Muscle of arm (tissue), 12 donors: ENCODE measurements around the gene MEF2B. TPM values are rescaled to one million over a fixed set of nuclear protein-coding genes. Genes with fewer than 3 reads are reported as not detected.
"Not testable (repeated sequence)": the region's sequence is repeated elsewhere in the genome, so short reads cannot be mapped to it uniquely, and the experiment has no call there.

Experiments used
- DNase-seq: peaks from one replicate; pipeline ENCODE4 v3.0.0-alpha.2; 2013
- polyA plus RNA-seq, 12 donors: library from polyadenylated mRNA; unstranded; fragments of 120-200 nt; gene quantifications; one replicate each; pipeline ENCODE4 v1.2.1, GENCODE V29; 2013; ENCODE audit not compliant: insufficient read length in 12 of 12

The MEF2B gene
- polyA plus RNA-seq, 12 donors = 0.66 to 3.4 (median 1.5) TPM; not detected in 2

DNA sequence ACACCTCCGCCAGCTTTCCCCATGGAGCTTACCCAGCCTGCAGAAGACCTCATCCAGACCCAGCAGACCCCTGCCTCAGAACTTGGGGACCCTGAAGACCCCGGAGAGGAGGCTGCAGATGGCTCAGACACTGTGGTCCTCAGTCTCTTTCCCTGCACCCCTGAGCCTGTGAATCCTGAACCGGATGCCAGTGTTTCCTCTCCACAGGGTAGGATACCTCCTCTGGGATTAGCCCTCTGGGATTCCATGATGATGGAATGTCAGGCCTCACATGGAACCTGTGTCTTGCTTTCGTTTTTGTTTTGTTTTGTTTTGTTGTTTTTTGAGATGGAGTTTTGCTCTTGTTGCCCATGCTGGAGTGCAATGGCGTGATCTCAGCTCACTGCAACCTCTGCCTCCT, 23.9 kb upstream of the MEF2B start:
- DNase-seq = no peak

DNA sequence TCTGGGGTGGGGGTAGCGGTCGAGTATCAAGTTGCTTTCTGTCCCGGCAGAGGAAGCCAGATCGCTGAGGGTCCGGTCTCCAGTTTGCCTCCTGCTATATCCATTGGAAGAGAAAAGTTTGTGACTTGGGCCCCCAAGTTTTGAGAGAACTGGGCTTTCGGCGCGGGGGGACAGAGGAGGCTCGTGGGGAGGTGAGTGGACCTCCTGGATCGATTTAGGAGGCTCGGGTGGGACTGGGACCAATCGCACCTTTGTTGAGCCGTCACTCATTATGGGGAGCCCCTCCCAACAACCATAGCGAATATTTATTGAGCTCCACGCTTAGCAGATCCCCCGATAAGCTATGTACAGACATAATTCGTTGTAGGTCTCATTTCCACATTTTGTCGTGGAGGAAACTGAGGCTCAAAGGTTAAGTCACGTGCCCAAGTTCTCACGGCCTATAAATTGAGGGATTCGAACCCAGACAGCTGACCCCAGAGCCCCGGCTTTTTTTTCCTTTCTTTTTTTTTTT, 22.9 kb upstream of the MEF2B start:
- DNase-seq = no peak

DNA sequence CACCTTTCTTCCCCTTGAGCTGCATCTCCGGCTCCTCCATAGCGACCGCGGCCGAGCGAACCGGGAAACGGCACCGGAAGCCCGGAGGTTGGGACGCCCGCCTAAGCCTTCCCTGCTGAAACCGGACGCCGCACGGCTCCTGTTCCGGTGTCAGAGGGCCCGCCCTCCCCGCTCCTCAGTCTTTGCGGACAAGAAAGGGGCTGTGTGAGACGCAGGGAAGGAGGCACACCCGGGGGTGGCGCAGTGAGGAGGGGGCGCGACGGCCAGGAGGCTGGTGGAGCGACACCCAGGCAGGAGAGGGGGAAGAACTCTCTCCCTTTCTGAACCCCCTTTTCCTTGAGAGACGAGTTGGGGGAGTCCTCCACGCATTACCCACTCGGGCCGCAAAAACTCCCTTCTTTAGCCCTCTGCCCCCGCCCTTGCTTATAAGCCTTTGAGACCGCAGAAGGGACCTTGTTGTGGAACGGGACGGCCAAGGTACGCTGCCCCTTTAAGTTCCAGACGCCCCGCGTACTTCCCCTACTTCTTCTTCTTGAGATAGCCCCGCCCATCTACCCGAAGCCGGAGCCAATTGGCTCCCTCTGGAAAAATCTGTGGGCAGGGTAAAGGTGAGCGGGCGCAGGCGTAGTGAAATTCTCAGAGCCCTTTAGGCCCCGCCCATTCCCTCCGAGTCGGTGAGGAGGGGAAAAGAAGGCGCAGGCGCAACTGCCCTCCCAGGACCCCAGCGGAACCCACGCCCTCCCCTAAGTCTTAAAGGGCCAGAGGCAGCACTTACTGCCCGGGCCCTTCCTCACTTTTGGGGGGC, 22.2 kb upstream of the MEF2B start, which contains the start of the genes BORCS8 and RFXANK:
BORCS8 (minus strand) TSS at position 75 of the 805 bp plus-strand sequence; CDS start at position 40, 35 bp downstream.
RFXANK (plus strand) TSS at position 181 of the 805 bp plus-strand sequence. CDS start 1,689 bp downstream, outside the sequence.
- peak; percentile 100 for DNase-seq

DNA sequence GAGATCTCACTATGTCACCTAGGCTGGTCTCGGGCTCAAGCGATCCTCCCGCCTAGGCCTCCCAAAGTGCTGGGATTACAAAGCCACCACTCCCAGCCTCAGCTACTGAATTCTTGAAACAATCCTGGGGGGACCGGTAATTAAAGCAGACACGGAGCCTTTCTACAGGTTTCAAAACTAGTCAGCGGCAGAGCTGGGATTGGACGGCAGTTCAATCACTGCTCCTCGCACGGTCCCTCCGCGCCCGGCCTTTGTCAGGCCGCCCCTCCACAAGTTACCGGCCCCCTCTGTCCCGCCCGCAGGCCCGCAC, 21.7 kb upstream of the MEF2B start:
- no peak for DNase-seq

DNA sequence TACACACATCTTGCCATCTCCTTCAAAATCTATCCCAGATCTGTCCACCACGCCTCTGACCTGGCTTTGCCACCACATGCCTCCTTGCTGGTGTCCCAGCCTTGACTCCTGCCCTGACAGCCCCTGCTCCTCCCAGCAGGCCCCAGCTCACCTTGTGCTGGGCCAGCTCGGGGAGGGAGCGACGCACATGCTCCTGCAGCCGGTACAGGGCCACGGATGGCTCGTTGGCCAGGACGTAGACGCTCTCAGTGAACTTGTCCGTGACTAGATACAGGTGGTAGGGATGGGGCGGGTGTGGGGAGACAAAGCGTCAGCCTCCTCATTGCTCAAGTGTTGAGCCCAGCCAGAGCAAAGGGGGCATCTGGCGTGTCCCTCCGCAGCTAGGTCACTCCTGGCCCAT, 16.7 kb upstream of the MEF2B start:
- DNase-seq = no peak

DNA sequence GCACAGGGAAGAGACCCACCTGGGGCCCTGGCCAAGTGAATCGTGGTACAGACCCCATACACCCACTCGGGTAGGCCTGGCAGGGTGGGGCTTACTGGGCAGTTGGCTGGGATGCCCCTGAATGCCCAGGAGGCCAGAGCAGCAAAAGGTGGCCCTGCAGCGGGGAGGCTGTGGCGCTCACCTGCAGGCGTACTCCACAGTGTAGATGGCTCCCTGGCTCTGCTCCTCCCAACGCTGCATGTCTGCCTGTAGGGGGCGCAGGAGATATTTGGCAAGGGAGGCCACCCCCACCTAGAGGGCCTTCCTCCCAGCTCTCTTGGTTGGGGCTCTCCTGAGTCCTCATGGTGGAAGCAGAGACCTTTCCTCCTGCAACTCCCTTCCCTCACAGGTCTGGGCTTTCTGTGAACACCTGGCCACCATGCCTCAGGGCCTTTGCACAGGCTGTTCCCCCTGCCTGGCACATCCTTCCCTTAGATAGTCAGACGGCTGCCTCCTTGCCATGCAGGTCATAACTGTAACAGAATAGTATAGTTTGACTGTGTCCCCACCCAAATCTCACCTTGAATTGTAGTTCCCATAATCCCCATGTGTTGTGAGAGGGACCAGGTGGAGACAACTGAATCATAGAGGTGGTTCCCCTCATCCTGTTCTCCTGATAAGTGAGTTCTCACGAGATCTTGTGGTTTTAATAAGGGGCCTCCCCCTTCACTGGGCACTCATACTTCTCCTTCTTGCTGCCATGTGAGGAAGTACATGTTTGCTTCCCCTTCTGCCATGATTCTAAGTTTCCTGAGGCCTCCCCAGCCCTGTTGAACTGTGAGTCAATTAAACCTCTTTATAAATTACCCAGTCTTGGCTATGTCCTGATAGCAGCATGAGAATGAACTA, 16.0 kb upstream of the MEF2B start:
- DNase-seq = no peak

DNA sequence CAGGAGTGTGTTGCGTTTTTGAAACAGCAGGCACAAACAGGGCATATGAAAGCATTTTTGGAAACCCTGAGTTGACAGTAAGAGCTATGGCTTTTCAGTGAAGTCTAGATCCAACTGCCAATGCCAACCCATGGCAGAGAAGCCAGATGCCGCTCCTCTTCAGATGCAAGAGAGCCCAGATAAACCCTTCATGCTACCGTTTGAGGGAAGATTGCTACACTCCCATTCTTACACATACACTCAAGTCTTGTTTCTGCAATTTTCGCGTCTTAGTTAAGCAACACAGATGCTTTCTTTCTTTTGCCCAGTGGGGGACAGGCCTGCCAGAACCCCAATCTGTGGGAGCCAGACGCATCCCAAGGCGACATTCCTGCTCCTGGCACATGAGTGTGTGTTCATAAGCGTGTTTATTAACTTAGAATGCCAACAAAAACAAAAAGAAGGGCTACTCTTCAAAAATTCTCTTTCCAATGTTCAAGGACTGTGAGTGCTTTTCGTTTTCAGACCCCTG, 11.5 kb upstream of the MEF2B start:
- no peak for DNase-seq

DNA sequence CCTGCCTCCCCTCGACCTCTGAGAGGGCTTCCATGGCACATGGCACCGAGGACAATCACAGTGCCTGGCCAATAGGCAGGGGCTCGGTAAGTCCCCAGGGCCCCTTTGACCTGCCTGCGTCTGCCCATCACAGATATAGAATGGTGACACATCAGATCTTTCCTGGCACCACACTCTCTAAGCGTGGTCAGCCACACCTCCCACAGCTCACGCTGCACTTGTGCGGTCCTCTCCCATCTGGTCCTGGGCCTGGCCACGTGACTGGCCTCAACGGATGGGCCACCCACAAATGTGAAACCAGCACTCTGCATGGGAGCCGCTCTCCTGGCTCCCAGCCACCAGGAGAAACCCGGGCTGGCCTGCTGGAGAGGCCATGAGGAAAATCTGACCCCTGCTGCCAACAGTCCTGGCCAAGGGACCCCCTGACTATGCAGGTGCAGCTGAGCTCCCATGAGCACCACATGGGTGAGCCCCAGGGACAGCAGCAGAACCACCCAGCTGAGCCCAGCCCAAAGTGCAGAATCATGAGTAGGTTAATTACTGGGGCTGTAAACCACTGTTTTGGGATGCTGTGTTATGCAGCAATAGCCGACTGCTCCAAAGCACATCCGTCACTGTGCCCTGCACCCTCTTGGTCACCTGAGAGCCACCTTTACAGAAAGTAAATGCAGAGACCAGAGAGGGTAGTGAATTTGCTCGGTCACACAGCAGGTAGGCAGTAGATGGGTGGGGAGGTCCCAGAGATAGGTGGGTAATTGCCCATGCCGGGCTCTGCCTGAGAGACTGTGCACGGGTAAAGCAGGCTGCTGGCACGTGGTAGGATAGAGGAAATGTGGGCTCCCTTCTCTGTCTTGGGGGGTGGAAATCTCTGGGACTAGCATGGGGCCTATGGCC, 9.7 kb upstream of the MEF2B start:
- no peak for DNase-seq

DNA sequence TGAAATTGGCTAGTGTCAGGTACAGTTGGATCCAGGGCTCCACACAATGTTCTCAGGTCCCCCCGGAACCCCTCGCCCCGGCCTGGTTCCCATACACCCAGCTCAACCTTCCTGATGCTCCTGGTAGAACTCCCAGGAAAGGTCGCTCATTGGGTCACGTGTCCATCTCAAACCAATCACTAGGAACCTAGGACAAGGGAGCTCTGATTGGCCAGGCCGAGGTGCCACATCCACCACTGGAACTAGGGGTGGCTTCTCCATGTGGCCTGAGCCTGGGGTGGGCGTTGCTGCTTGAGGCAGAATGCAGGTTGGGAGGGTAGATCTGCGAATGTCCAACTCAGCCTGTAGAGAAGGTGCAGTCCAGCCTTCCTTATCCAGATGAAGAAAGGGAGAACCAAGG, 6.9 kb upstream of the MEF2B start:
- DNase-seq = no peak

DNA sequence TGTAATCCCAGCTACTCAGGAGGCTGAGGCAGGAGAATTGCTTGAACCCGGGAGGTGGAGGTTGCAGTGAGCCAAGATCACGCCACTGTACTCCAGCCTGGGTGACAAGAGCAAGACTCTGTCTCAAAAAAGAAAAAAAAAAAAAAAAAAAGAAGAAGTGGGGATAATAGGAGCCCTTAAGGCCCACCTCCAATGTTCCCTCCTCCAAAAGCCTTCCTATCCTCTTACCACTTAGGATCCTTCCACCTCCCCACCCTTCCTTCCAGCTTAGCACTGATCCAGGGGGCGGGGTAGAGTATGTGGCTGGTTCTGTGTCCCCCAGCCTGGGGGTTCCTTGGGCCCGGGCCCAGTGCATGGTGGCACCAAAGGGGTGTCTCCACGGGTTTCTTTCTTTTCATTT, 3.2 kb upstream of the MEF2B start:
- not testable (repeated sequence) for DNase-seq

DNA sequence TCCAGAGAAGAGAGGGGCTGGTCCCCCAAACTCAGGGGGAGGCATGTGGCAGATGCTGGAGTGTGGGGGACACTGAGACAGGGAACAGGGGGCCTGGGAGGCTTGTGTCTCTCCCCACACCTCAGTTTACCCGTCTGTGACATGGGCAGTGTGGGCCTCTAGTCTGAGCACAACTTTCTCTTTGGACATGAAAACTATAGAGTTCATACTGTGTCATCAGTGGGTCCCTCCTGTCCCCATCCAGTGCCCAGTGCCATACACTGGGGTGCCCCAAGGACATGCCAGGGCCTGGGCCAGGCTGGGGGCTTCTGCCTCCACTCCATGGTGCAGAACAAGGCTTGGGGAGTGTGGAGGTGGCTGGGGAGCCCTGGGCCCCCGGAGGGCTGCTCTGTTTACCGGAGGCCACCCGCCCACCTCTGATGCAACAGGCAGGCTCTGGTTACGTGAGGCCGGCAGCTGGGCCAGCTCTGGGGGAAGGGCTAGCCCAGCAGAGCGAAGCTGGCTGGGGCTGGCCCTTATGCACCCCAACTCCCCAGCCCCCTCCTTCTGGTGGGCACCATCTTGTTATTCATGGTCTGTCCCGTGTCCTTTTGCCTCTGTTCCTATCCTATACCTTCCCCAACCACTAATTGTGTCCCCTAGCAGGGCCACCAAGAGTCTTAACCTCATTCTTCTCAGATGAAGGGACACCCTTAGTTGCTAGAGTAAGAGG, 1.9 kb upstream of the MEF2B start:
- DNase-seq = no peak

DNA sequence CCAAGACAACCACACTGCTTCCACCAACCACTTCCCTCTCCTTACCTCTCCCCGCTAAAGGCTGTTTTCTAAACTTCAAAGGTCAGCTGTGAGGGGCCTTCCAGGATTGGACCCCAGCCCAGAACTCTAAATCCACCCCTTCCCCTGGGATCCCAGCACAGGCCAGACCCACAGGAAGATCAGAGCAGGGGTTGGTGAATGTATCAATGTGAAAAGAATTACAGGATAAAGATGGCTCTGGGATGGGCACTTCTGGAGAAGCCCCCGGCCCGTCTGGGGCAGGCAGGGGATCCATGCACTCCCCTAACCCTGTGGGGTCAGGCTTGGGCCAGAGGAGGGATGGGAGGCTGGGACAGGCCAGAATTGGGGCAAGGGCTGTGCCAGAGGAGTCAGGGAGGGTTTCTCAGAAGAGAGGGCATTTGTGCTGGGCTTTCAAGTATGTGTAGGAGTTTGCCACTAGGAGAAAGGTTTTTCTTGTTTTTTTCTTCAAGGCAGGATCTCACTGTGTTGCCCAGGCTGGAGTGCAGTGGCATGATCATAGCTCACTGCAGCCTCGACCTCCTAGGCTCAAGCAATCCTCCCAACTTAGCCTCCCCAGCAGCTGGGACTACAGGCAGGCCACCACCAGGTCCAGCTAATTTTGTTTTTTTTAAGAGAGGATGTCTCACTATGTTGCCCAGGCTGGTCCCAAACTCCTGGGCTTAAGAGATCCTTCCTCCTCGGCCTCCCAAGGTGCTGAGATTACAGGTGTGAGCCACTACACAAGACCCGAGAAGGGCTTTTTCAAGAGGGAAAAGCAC, 1.0 kb upstream of the MEF2B start:
- DNase-seq = no peak

DNA sequence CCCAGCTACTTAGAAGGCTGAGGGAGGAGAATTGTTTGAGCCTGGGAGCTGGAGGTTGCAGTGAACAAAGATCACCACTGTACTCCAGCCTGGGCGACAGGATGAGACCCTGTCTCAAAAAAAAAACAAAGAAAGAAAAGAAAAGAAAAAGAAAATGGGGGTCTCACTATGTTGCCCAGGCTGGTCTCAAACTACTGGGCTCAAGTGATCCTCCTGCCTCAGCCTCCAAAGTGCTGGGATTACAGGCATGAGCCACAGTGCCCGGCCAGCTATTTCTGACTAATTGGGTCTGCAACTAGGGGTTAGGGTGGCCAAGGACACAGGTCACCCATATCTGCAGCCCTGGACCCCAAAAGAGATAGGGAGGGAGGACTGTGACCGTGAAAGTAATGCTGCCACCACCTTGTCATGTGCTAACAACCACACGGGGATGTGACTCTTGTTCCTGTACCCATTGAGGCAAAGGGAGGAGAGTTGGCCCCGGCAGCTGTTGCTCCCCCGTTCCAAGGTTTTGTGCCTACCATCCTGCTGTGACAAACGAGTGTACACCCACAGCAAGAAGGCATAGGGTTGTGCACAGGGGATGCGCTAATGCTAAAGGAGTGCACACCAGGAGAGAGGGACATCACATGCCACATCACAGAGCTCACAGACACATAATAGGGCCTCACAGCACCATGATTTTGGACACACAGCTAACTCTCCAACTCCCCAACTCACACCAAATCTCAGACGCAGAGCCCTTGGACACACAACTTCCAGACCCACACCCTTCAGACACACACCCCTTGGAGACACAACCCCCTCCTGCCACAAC, 619 bp downstream of the MEF2B start:
- no peak for DNase-seq

DNA sequence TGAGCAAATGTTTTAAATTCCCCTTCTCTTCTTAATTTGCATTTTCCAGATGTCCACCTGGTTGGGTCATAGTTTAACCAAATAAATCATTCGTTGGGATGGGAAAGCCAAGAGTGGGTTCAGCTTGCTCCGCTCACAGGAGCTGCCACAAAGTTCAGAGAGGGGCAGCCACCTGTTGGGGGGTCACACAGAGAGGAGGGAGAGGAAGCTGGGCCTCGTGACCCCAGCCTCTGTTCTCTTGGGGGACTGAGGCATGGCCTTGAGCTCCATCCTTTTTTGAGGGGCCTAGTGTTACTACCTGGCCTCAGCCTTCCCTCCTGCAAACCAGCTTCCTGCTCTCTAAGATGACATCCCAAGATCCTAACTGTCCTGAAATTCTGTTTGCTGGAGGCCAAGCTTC, 2.5 kb downstream of the MEF2B start:
- DNase-seq = no peak

DNA sequence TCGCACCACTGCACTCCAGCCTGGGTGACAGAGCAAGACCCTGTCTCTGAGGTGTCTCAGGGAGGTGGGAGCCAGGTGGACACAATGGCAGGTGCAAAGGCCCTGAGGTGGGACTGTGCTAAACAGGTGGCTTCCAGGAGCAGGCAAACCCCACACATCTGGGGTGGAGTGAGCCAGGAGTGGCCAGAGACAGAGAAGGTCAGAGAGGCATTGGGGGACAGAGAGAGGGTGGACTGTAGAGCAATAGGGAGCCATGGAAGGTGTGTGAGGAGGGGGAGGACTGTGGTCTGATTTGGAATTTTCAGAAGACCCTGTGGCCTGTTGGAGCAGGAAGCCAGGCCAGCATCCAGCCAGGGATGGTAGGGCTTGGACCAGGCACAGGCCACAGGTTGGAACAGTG, 4.7 kb downstream of the MEF2B start:
- DNase-seq = no peak

DNA sequence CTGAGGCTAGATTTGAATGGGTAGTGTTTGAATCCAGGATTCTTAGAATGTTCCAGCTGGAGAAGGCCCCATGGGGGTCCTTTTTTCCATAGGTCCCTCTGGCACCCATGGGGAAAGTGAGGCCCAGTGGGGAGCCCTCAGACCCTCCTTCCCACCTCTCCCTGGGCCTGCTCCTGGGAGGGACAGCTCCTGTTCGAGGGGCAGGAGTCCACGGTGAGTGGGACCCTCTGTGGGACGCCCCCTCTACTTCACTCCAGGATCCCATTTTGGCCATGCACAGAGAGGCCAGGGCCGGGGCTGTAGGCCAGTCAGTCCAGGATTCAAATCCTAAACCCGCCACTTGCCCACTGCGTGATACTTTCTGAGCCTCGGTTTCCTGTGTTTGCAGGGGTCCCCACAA, 7.6 kb downstream of the MEF2B start:
- DNase-seq = no peak

DNA sequence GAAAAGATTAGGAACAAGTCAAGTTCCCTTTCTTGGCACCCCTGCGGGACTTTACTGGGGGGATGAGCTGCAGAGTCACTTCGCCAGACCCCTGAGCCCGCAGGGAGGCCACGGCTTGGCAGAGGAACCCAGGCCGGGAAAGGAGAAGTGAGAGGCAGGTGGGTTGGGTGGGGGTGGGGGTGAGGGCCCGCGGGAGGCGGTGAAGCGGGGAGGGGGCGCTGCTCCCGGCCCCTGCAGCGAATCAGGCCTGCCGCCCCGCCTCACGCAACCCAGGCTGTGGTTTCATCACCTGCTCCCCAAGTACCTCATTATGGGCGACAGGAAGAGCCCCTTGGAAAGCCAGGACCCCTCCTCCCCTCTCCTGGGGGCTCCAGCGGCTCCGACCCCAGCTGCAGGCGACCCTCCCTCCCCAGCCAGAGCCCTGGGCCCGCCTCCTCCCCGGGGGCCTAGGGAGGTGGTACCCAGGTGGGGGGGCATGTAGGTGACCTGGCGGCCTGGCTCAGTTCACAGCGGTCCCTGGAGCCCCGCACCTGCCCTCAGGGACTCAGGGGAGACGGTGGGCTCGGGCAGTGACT, 9.5 kb downstream of the MEF2B start:
- DNase-seq = no peak

DNA sequence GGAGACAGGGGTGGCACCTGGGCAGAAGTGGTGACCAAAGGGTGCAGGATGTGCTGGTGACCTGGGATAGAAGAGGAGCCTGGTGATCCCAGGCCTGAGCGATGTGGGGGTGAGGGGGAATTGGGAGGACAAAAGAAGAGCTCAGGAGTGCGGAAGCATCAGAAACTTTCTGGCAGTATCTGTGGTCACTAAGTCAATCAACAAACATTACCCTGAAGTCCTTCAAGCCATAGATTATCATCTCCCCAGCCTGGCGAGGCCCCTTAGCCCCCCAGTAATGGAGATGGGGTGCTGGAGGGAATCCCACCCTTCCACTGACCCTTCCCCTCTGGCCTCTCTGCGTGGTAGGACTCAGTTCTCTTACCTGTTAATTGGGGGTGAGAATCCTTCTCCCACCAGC, 10.5 kb downstream of the MEF2B start:
- DNase-seq = no peak

DNA sequence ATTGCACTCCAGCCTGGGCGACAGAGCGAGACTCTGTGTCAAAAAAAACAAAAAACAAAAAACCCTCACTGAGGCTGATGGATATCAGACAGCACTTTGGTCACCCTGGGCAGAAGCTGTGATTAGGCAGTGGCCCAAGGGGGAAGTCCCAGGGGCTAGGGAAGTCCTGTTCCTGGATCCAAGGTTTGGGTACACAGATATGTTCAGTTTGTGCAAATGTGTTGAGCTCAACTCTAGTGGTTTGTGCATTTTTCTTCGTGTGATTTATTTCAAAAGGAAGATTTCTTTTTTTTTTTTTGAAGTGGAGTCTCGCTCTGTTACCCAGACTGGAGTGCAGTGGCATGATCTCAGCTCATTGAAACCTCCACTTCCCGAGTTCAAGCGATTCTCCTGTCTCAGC, 12.3 kb downstream of the MEF2B start:
- no peak for DNase-seq
